Dedifferentiated amniotic fluid mesenchymal stem cell (primary cell): Measurements from ENCODE around the gene USP7.
A peak's percentile ranks its signal among the peaks of the same experiment; 100 is the strongest.

Source experiments
- DNase-seq: peaks from one replicate; pipeline ENCODE4 v3.0.0-alpha.2; 2016; ENCODE audit errors: extremely low spot score

The USP7 gene

GRCh38 chr16:8861563-8862308 lies 102.0 kb downstream of the USP7 start:
- DNase-seq = peak; percentile 9

- DNase-seq = peak; percentile 9
Observed at GRCh38 chr16:8859913-8860881, 103.5 kb downstream of the USP7 start.

- peak; percentile 9 for DNase-seq
Observed at GRCh38 chr16:8858994-8859912, 104.5 kb downstream of the USP7 start.

GRCh38 chr16:8855972-8856371 lies 107.7 kb downstream of the USP7 start:
- no peak for DNase-seq

GRCh38 chr16:8855051-8855786 lies 108.5 kb downstream of the USP7 start:
- peak; percentile 12 for DNase-seq

GRCh38 chr16:8854298-8854948 lies 109.3 kb downstream of the USP7 start:
- DNase-seq = peak; percentile 9

GRCh38 chr16:8853611-8854010 lies 110.1 kb downstream of the USP7 start:
- DNase-seq = peak; percentile 8

GRCh38 chr16:8853150-8853549 lies 110.6 kb downstream of the USP7 start:
- DNase-seq = no peak

GRCh38 chr16:8852534-8852933 lies 111.2 kb downstream of the USP7 start:
- peak; percentile 0 for DNase-seq

GRCh38 chr16:8851761-8852403 lies 111.8 kb downstream of the USP7 start:
- no peak for DNase-seq

GRCh38 chr16:8850279-8850885 lies 113.3 kb downstream of the USP7 start:
- DNase-seq = no peak

- DNase-seq = no peak
Observed at GRCh38 chr16:8849411-8850011, 114.2 kb downstream of the USP7 start.

- no peak for DNase-seq
Observed at GRCh38 chr16:8848939-8849391, 114.7 kb downstream of the USP7 start.

- DNase-seq = no peak
Observed at GRCh38 chr16:8848231-8848938, 115.3 kb downstream of the USP7 start.

GRCh38 chr16:8847623-8848022 lies 116.1 kb downstream of the USP7 start:
- DNase-seq = no peak

- DNase-seq = no peak
Observed at GRCh38 chr16:8847145-8847544, 116.6 kb downstream of the USP7 start.

- peak; percentile 8 for DNase-seq
Observed at GRCh38 chr16:8846401-8846932, 117.2 kb downstream of the USP7 start.

- DNase-seq = peak; percentile 10
Observed at GRCh38 chr16:8845699-8846298, 117.9 kb downstream of the USP7 start.
